Epithelial cell of esophagus (primary cell): ENCODE data around the gene GMPS.
"Not testable (repeated sequence)": the region's sequence is repeated elsewhere in the genome, so short reads cannot be mapped to it uniquely, and the experiment has no call there.

Experiments used
- DNase-seq: peaks from one replicate; pipeline ENCODE4 v3.0.0; 2010; ENCODE audit warnings: low read depth
- H3K4me3 ChIP-seq: 2 replicates; pipeline ENCODE4 v1.5.1; 2011; ENCODE audit warnings: mild to moderate bottlenecking, low read length, control low read depth
- CTCF ChIP-seq: IDR thresholded peaks from 2 replicates; pipeline ENCODE4 v1.5.1; 2011; ENCODE audit warnings: low read depth, mild to moderate bottlenecking, low read length, control low read depth, inconsistent platforms; ENCODE audit not compliant: insufficient read depth; ENCODE audit errors: missing control alignments

The GMPS gene

GRCh38 chr3:155958676-155959075 lies 88.2 kb downstream of the GMPS start:
- DNase-seq = no peak
- H3K4me3 ChIP-seq = no peak overlapping the region
- no peak for TF ChIP-seq CTCF

GRCh38 chr3:155960060-155960459 lies 89.6 kb downstream of the GMPS start:
- DNase-seq = no peak
- no peak for TF ChIP-seq CTCF
- no peak overlapping the region for H3K4me3 ChIP-seq

GRCh38 chr3:155961044-155961443 lies 90.6 kb downstream of the GMPS start:
- not testable (repeated sequence) for H3K4me3 ChIP-seq, DNase-seq

- no peak overlapping the region for H3K4me3 ChIP-seq
- TF ChIP-seq CTCF = no peak
- no peak for DNase-seq
Observed at GRCh38 chr3:155963570-155963969, 93.1 kb downstream of the GMPS start.

GRCh38 chr3:155970398-155970797 lies 99.9 kb downstream of the GMPS start:
- no peak overlapping the region for H3K4me3 ChIP-seq
- no peak for TF ChIP-seq CTCF
- DNase-seq = no peak

GRCh38 chr3:155972885-155973584 lies 102.6 kb downstream of the GMPS start:
- no peak for TF ChIP-seq CTCF
- no peak overlapping the region for H3K4me3 ChIP-seq
- no peak for DNase-seq

- no peak for TF ChIP-seq CTCF
Observed at GRCh38 chr3:155978324-155978723, 107.9 kb downstream of the GMPS start.

More at GRCh38 chr3:155978324-155978723, 107.9 kb downstream of the GMPS start:
- H3K4me3 ChIP-seq = no peak overlapping the region
- DNase-seq = no peak
